ENCODE measurements around the gene IFT20.

The IFT20 gene

GRCh38 chr17:28279411-28279810 is 55.9 kb downstream of the IFT20 start:
- ATAC-seq: no peak
- no peak for TF ChIP-seq BACH2 (CRISPR knock-in tag; IDR thresholded peaks at IDR 0.05; ENCODE audit: borderline replicate concordance)
- no peak for TF ChIP-seq CREB5 (CRISPR knock-in tag; IDR thresholded peaks at IDR 0.05; ENCODE audit: low read depth)
- no peak for TF ChIP-seq PATZ1 (CRISPR knock-in tag; IDR thresholded peaks at IDR 0.05; ENCODE audit: borderline replicate concordance)
- no peak for TF ChIP-seq CSDC2 (CRISPR knock-in tag; IDR thresholded peaks at IDR 0.05)
- no peak for TF ChIP-seq TCF4 (CRISPR knock-in tag; IDR thresholded peaks at IDR 0.05; ENCODE audit: borderline replicate concordance)
- TF ChIP-seq GLIS3 (CRISPR knock-in tag; IDR thresholded peaks at IDR 0.05): no peak
- TF ChIP-seq ARNTL (CRISPR knock-in tag; IDR thresholded peaks at IDR 0.05; ENCODE audit: borderline replicate concordance, low read depth): no peak
- no peak for TF ChIP-seq ZFP30 (CRISPR knock-in tag; IDR thresholded peaks at IDR 0.05)
- no peak for TF ChIP-seq ZFP3 (CRISPR knock-in tag; IDR thresholded peaks at IDR 0.05)
- no peak for TF ChIP-seq ZNF565 (CRISPR knock-in tag; conservative IDR thresholded peaks at IDR 0.05; ENCODE audit: low read depth)
- no peak for TF ChIP-seq RARB (CRISPR knock-in tag; IDR thresholded peaks at IDR 0.05)
- no peak for TF ChIP-seq ZC3H10 (CRISPR knock-in tag; IDR thresholded peaks at IDR 0.05)
- TF ChIP-seq ISL1 (CRISPR knock-in tag; IDR thresholded peaks at IDR 0.05): no peak
- no peak for TF ChIP-seq ESRRG (CRISPR knock-in tag; IDR thresholded peaks at IDR 0.05)

Measured in SK-N-SH treated with all-trans-retinoic acid at 6 μM for 48 hours (cell line).